Neural progenitor cell (in vitro differentiated cells): Measurements from ENCODE around the gene FOXO1. TPM values are rescaled to one million over a fixed set of nuclear protein-coding genes. Genes with fewer than 3 reads are reported as not detected.

ENCODE experiments used
- DNase-seq: peaks from one replicate; pipeline ENCODE4 v3.0.0-alpha.2; 2016; ENCODE audit warnings: low spot score
- H2AFZ ChIP-seq: fragments of 200-600 bp; sonication (generic); replicated peaks from 2 replicates; pipeline ENCODE4 v1.6.1; 2016; ENCODE audit warnings: antibody characterized with exemption
- H3F3A ChIP-seq: fragments of 200-600 bp; sonication (generic); 2 replicates; pipeline ENCODE4 v1.6.1; 2016; ENCODE audit warnings: antibody characterized with exemption, low read depth
- H3K27ac ChIP-seq: fragments of 200-600 bp; sonication (generic); 2 replicates; pipeline ENCODE4 v1.5.1; 2016; ENCODE audit warnings: mild to moderate bottlenecking
- H3K27me3 ChIP-seq: fragments of 200-600 bp; sonication (generic); 2 replicates; pipeline ENCODE4 v1.6.1; 2016; ENCODE audit warnings: mild to moderate bottlenecking, moderate library complexity
- H3K36me3 ChIP-seq: fragments of 200-600 bp; sonication (generic); 2 replicates; pipeline ENCODE4 v1.5.1; 2016
- H3K4me1 ChIP-seq: fragments of 200-600 bp; sonication (generic); 2 replicates; pipeline ENCODE4 v1.6.1; 2016; ENCODE audit warnings: mixed run types
- H3K4me2 ChIP-seq: fragments of 200-600 bp; sonication (generic); 2 replicates; pipeline ENCODE4 v1.6.1; 2016
- H3K4me3 ChIP-seq: fragments of 200-600 bp; sonication (generic); 2 replicates; pipeline ENCODE4 v1.5.1; 2016
- H3K79me2 ChIP-seq: fragments of 200-600 bp; sonication (generic); 2 replicates; pipeline ENCODE4 v1.6.1; 2016; ENCODE audit warnings: low read depth
- H3K9ac ChIP-seq: fragments of 200-600 bp; sonication (generic); 2 replicates; pipeline ENCODE4 v1.6.1; 2016
- H3K9me3 ChIP-seq: fragments of 200-600 bp; sonication (generic); 2 replicates; pipeline ENCODE4 v1.5.1; 2016; ENCODE audit warnings: low read depth
- H4K20me1 ChIP-seq: fragments of 200-600 bp; sonication (generic); 2 replicates; pipeline ENCODE4 v1.6.1; 2016; ENCODE audit warnings: low read depth
- H3K27ac Mint-ChIP-seq: 3 replicates; pipeline ENCODE4 v1.8.0; 2021; ENCODE audit warnings: mixed read lengths
- H3K27me3 Mint-ChIP-seq: 2 replicates; pipeline ENCODE4 v1.8.0; 2022; ENCODE audit warnings: low read depth, mild to moderate bottlenecking, inconsistent platforms, moderate library complexity, mixed read lengths; ENCODE audit not compliant: insufficient read depth
- H3K36me3 Mint-ChIP-seq: 3 replicates; pipeline ENCODE4 v1.8.0; 2021; ENCODE audit warnings: mixed read lengths
- H3K4me1 Mint-ChIP-seq: 3 replicates; pipeline ENCODE4 v1.8.0; 2021; ENCODE audit warnings: mixed read lengths
- H3K4me3 Mint-ChIP-seq: 3 replicates; pipeline ENCODE4 v1.8.0; 2021; ENCODE audit warnings: mild to moderate bottlenecking, moderate library complexity, mixed read lengths
- H3K9me3 Mint-ChIP-seq: 3 replicates; pipeline ENCODE4 v1.8.0; 2020; ENCODE audit warnings: mixed read lengths
- CTCF ChIP-seq: fragments of 200-600 bp; sonication (generic); IDR thresholded peaks from 2 replicates; pipeline ENCODE4 v1.5.1; 2017; ENCODE audit warnings: antibody characterized with exemption, mild to moderate bottlenecking
- EZH2 ChIP-seq: fragments of 200-600 bp; sonication (generic); IDR thresholded peaks from 2 replicates; pipeline ENCODE4 v1.6.1; 2017; ENCODE audit warnings: antibody characterized with exemption, mild to moderate bottlenecking, moderate library complexity
- EZH2phosphoT487 ChIP-seq: fragments of 200-600 bp; sonication (generic); IDR thresholded peaks from 2 replicates; pipeline ENCODE4 v1.6.1; 2017; ENCODE audit warnings: antibody characterized with exemption
- total RNA-seq: library from RNA; depleted of rRNA; stranded (reverse); fragments of >200 nt; gene quantifications from 2 replicates; pipeline ENCODE4 v1.2.3, GENCODE V29; 2015; ENCODE audit warnings: low replicate concordance

Gene FOXO1
- total RNA-seq, 1 donor from 2014 or later = 3.7 TPM

GRCh38 chr13:40612041-40612440 lies 54.4 kb downstream of the FOXO1 start:
- H3F3A ChIP-seq = no peaks in the 10 kb centered on the region
- no peaks in the 10 kb centered on the region for H3K9me3 ChIP-seq
- no peak overlapping the region for H3K4me2 ChIP-seq
- H3K9ac ChIP-seq = no peak overlapping the region
- H3K27me3 Mint-ChIP-seq = no peaks in the 10 kb centered on the region
- peaks cover 20% of the 10 kb centered on the region for H3K4me1 Mint-ChIP-seq
- H4K20me1 ChIP-seq = no peaks in the 10 kb centered on the region
- no peaks in the 10 kb centered on the region for H3K9me3 Mint-ChIP-seq
- DNase-seq = no peak
- TF ChIP-seq CTCF (no peak), EZH2phosphoT487 (no peak), EZH2 (no peak)
- H3K4me3 ChIP-seq = no peak overlapping the region
- no peaks in the 10 kb centered on the region for H3K36me3 ChIP-seq
- no peak overlapping the region for H3K4me3 Mint-ChIP-seq
- H3K4me1 ChIP-seq = no peaks in the 10 kb centered on the region
- H3K36me3 Mint-ChIP-seq = peaks cover 6% of the 10 kb centered on the region
- no peaks in the 10 kb centered on the region for H3K27me3 ChIP-seq
- no peak overlapping the region for H2AFZ ChIP-seq
- H3K79me2 ChIP-seq = peaks cover 14% of the 10 kb centered on the region
- H3K27ac ChIP-seq = no peak overlapping the region
- H3K27ac Mint-ChIP-seq = no peak overlapping the region

GRCh38 chr13:40611635-40612034 lies 54.8 kb downstream of the FOXO1 start:
- H3K27ac ChIP-seq = no peak overlapping the region
- no peak overlapping the region for H3K4me3 ChIP-seq
- Mint-ChIP-seq H3K4me1 (peaks cover 20% of the 10 kb centered on the region), H3K9me3 (no peaks in the 10 kb centered on the region), H3K27ac (no peak overlapping the region), H3K36me3 (peaks cover 9% of the 10 kb centered on the region), H3K4me3 (no peak overlapping the region), H3K27me3 (no peaks in the 10 kb centered on the region)
- no peak overlapping the region for H3K4me2 ChIP-seq
- H3K79me2 ChIP-seq = peaks cover 14% of the 10 kb centered on the region
- H3F3A ChIP-seq = no peaks in the 10 kb centered on the region
- no peaks in the 10 kb centered on the region for H3K27me3 ChIP-seq
- no peak for TF ChIP-seq EZH2
- no peak for TF ChIP-seq CTCF
- no peak for TF ChIP-seq EZH2phosphoT487
- H3K4me1 ChIP-seq = no peaks in the 10 kb centered on the region
- no peak overlapping the region for H3K9ac ChIP-seq
- no peak overlapping the region for H2AFZ ChIP-seq
- no peak for DNase-seq
- no peaks in the 10 kb centered on the region for H3K36me3 ChIP-seq
- no peaks in the 10 kb centered on the region for H4K20me1 ChIP-seq
- no peaks in the 10 kb centered on the region for H3K9me3 ChIP-seq

- H3K36me3 ChIP-seq = no peaks in the 10 kb centered on the region
- H3K9me3 Mint-ChIP-seq = no peaks in the 10 kb centered on the region
- no peaks in the 10 kb centered on the region for H3F3A ChIP-seq
- TF ChIP-seq EZH2 (no peak), CTCF (no peak), EZH2phosphoT487 (no peak)
- H3K9me3 ChIP-seq = no peaks in the 10 kb centered on the region
- H3K27ac Mint-ChIP-seq = no peak overlapping the region
- H3K4me1 ChIP-seq = no peaks in the 10 kb centered on the region
- H3K27me3 Mint-ChIP-seq = no peaks in the 10 kb centered on the region
- H3K36me3 Mint-ChIP-seq = peaks cover 9% of the 10 kb centered on the region
- no peak overlapping the region for H3K27ac ChIP-seq
- no peak for DNase-seq
- peaks cover 20% of the 10 kb centered on the region for H3K4me1 Mint-ChIP-seq
- H4K20me1 ChIP-seq = no peaks in the 10 kb centered on the region
- H3K4me2 ChIP-seq = no peak overlapping the region
- no peak overlapping the region for H3K4me3 Mint-ChIP-seq
- no peak overlapping the region for H2AFZ ChIP-seq
- H3K9ac ChIP-seq = no peak overlapping the region
- H3K27me3 ChIP-seq = no peaks in the 10 kb centered on the region
- H3K79me2 ChIP-seq = peaks cover 14% of the 10 kb centered on the region
- no peak overlapping the region for H3K4me3 ChIP-seq
Measured at GRCh38 chr13:40611004-40611403, 55.4 kb downstream of the FOXO1 start.
